Retinal pigment epithelial cell (primary cell): Measurements from ENCODE around the gene STXBP6.

Source experiments
- DNase-seq: peaks from one replicate; pipeline ENCODE4 v3.0.0-alpha.2; 2010; ENCODE audit warnings: low read depth
- H3K4me3 ChIP-seq: 2 replicates; pipeline ENCODE4 v1.5.1; 2011; ENCODE audit warnings: mild to moderate bottlenecking, low read length, control low read depth, moderate library complexity
- TF ChIP-seq, protein P1 (sequence below): conservative IDR thresholded peaks from 2 replicates; pipeline ENCODE4 v1.5.1; 2011; ENCODE audit warnings: low read depth, low read length, control low read depth, inconsistent platforms

STXBP6 gene

DNA sequence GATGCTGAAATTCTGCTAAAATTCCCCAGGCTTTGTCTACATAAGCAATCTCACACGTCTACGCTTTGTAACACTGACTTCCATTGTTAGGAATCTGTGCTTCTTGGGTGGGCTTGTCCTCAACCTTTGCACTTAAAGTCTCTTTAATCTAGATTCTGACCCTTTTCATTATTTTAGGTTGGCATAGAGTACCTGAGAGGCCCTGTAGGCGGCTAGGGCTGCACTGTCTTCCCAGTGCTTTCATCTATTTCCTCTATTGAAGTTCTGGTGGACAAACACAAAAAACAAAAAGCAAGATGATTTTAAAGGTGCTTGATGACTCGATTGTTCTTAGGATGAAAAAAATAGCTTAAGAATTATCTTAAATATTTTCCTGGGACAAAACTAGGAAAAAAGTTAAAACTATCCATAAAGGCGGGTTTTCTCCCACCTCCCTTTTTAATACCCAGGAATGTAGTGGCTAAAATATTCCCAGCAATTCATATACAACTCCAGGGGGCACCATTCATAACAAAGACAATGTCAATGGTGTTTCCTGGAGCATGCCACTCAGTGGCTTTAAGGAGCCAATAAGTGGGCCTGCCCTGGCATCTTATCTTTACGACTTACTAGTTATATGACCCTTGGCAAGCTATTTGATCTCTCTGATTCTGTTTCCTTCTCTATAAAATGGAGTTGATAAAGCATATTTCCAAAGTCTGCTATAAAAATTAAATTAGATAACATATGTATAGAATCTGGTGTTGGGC lies 197.5 kb downstream of the STXBP6 start:
- H3K4me3 ChIP-seq = no peak overlapping the region
- TF ChIP-seq, protein P1, sequence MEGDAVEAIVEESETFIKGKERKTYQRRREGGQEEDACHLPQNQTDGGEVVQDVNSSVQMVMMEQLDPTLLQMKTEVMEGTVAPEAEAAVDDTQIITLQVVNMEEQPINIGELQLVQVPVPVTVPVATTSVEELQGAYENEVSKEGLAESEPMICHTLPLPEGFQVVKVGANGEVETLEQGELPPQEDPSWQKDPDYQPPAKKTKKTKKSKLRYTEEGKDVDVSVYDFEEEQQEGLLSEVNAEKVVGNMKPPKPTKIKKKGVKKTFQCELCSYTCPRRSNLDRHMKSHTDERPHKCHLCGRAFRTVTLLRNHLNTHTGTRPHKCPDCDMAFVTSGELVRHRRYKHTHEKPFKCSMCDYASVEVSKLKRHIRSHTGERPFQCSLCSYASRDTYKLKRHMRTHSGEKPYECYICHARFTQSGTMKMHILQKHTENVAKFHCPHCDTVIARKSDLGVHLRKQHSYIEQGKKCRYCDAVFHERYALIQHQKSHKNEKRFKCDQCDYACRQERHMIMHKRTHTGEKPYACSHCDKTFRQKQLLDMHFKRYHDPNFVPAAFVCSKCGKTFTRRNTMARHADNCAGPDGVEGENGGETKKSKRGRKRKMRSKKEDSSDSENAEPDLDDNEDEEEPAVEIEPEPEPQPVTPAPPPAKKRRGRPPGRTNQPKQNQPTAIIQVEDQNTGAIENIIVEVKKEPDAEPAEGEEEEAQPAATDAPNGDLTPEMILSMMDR = no peak
- no peak for DNase-seq

DNA sequence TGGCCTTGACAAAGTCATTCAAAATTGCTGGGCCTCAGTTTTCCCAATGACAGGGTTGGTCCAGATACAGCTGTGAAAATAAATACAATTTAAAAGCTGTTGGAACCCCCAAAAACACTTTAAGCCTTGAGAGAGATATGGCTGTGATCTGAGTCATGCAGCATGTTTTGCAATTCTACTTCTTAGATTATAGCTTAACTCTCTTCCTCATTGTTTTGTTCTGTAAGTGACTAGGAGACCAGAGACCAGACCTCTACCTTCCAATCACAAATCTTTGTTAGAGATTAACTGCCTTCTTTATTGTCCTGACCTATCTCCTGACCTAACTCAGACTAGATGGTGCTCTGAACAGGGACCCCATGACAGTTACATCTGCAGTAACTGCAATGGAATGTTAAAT lies 198.1 kb downstream of the STXBP6 start:
- H3K4me3 ChIP-seq = no peak overlapping the region
- DNase-seq = no peak

DNA sequence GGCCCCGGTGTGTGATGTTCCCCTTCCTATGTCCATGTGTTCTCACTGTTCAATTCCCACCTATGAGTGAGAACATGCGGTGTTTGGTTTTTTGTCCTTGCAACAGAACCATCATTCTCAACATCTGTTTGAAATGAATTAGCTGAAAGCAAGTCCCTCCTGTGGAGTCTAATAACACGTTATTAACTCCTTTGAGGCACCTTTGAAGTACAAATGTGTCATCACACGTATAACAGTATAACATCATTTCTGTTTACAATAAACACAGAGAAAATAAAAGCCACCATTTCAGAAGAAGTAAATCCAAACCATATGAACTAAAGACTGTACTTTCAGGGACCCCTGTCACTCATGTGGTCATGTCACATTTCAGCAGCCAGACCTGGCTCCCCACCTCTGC lies 198.5 kb downstream of the STXBP6 start:
- no peak for DNase-seq
- no peak overlapping the region for H3K4me3 ChIP-seq
- TF ChIP-seq, protein P1 = no peak

More for the DNA sequence above, 198.1 kb downstream of the STXBP6 start:
- TF ChIP-seq, protein P1 = no peak

DNA sequence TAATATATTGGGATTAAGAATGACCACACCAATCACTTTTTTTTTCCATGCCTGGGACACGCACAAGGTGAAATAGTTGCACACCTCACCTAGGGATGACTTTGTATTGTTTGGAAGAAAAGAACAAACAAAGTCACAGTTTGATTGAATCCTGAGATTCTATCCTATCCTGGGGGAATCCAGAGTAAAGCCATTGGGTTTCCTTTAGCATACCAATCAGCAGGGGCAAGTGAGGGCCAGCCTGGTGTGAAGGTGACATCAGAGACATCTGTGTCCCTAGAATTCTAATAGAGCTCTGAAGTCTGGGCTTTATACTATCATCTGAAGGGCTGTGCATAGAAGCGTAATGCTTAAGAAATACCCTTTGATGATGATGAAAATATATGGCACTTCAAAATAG lies 199.9 kb downstream of the STXBP6 start:
- H3K4me3 ChIP-seq = no peak overlapping the region
- TF ChIP-seq, protein P1 = no peak
- no peak for DNase-seq

DNA sequence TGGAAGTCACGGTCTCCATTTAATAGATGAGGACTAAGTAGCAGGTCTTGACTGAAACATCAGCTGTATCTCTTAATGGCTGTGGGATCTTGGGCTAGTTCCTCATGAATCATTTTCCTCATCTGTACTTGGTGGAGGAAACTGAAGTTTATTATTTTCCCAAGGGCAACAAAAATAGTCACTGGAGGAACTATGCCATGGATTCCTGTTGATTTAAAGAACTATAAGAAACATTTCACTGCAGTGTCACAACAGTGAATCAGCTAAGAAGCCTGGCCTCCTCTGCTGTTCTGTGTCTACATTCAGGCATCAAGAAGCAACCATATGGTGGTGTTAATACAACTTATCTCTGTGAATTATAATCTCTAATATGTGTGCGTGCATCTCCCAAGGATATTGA lies 200.5 kb downstream of the STXBP6 start:
- TF ChIP-seq, protein P1 = no peak
- H3K4me3 ChIP-seq = no peak overlapping the region
- no peak for DNase-seq

DNA sequence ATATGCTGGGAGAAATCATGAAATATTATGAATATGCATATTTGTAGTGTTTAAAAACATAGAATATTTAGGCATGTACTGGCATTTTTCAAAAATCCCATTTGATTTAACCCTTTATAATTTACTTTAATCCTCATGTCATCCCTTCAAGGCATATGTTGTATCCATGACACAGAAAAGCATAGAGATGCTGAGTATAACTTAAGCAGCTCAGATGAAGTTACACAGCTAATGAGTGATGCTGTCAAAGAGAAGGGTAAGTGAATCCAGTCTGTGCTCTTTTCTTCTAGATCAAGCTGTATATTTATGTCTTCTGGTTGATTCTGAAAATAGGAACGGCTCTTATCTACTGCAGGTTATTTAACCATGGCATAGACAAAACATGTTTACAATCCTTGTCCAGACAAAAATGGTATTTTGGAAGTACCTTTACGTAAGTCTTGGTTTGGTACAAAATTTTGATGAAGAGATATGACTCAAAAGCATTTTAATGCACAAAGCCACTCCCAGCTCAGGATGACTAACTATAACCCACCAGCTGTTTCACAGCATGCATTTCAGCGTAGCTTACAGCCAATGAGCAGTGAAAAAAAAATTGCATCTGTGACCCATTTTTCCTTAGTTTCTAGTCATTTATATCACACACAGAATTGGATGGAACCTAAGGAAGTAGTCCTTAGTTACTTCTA lies 201.7 kb downstream of the STXBP6 start:
- DNase-seq = no peak
- TF ChIP-seq, protein P1 = no peak

More for the DNA sequence above, 201.7 kb downstream of the STXBP6 start:
- no peak overlapping the region for H3K4me3 ChIP-seq
